NOMO-1 (cell line): ENCODE data around the gene SERINC5.

Experiments used
- DNase-seq, 2 experiments: peaks; one replicate each; lab custom pipeline; 2025; ENCODE audit not compliant: unreplicated experiment in 2 of 2; lab: John Stamatoyannopoulos, UW

SERINC5 gene

GRCh38 chr5:80255431-80255810 lies 427 bp downstream of the SERINC5 start:
- DNase-seq, result peak; percentile 32 to 48

DNA sequence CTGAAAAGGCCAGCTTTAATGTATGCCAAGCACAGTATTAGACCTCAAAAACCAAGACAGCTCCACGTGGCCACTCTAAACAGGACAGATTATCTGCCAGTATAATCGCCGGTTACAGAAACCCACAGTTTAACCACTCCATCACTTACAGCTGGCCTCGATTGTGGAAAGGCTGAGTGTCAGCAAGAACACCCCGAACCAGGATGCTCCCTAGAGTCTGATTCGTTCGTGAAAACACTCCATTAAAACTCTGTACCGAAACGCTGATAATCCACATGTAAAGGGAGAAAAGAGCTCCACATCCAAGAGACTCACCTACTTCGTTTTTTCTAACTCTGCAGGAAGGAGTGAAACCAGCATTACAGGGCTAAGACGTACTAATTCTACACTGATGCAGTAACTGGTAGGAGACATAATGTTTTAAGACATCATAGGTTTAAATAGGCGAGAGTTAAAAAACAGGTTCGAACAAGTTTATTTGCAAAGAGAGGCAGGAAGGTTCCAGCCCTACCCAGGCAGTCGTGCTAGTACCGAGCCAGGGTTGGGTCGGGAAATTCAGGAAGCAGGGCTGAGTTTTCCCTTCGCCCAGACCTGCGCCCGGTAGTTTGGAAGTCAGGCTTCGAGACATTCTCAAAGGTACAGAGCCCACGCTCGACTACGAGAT lies 949 bp downstream of the SERINC5 start:
- peak in 1 of 2 experiments; percentile 43 for DNase-seq

DNA sequence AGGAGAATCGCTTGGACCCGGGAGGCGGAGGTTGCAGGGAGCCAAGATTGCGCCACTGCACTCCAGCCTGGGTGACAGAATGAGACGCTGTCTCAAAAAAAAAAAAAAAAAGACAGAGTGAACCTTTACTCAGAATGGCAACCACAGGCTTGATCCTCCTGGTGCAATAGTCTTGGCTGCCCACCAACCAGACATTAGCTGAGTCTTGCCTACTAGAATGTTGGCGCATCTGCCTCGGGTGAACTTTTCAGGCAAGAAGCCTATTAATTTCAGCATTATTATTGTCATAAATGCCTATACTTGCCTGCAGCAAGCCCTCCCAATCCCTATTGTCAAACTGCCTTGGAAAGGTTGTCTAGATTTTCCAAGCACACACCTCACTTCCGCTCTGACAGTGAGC lies 4.2 kb downstream of the SERINC5 start:
- DNase-seq, result no peak

DNA sequence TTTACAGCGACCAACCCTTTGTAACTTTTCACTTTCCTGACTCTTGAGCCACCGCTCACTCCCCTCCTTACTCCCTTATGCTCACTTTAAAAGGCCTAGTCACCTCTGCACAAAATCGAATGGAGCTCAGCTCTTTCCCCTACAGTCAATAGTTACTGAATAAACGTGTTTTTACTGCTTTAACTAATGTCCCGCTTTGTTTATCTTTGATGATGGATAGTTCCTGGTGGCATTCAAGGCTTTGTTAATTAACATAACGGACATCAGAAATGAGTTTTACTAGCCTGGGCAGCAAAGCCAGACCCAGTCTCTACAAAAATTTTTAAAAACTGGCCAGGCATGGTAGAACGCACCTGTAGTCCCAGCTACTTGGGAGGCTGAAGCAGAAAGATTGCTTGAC lies 5.0 kb downstream of the SERINC5 start:
- no peak for DNase-seq

GRCh38 chr5:80249901-80250300 lies 5.9 kb downstream of the SERINC5 start:
- no peak for DNase-seq

- DNase-seq, result no peak
Observed at GRCh38 chr5:80248378-80248777, 7.5 kb downstream of the SERINC5 start.

GRCh38 chr5:80246995-80247729 lies 8.7 kb downstream of the SERINC5 start:
- peak; percentile 65 to 82 for DNase-seq

DNA sequence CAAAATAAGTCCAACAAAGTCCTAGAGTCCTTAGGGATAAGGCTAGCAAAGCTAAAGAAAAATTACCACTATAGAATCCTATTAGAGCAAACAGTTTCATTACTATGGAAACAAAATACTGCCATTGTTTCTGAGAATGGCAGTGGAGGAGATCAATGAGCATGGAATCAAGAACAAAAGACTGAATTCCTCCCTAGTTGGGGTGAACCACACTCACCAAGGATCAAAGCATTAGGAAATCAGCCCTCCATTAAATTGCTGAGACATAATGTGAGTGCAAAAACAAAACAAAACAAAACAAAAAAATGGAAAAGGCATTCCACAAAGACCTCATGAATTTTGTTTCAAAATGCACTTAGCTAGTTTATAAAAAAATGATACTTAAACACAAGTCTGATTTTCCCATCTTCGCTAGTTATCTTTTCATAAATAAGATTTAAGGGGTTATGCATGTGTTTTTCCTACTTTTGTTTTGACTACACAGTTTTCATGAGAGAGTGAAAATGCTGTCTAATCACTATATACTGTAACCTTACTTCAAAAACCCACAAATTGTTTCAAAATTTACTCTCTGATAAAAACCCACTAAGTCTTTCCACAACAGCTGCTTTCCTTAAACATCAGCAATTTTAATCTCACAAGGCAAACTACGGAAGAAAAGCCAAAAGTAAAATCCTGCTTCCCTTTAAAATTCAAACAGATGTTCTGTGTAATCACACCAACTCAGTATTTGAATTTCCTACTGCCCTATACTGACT lies 9.7 kb downstream of the SERINC5 start:
- DNase-seq, result no peak

GRCh38 chr5:80243567-80243966 lies 12.3 kb downstream of the SERINC5 start:
- no peak for DNase-seq

DNA sequence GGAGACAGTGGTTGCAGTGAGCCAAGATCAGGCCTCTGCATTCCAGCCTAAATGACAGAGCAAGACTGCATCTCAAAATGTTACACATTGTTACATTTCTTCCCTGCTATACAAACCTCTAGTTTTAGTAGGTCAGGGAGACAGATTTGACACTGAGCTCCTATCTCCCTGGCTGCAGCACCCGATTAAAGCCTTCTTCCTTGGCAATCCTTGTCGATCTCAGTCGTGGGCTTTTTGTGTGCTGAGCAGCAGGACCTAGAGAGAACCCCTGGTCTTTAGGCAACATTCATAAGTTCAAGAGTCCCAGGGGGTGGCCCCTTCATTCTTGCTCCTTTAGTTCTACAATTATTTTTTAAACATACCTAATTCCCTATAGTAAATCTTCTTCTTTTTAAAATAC lies 13.0 kb downstream of the SERINC5 start:
- DNase-seq, result no peak

DNA sequence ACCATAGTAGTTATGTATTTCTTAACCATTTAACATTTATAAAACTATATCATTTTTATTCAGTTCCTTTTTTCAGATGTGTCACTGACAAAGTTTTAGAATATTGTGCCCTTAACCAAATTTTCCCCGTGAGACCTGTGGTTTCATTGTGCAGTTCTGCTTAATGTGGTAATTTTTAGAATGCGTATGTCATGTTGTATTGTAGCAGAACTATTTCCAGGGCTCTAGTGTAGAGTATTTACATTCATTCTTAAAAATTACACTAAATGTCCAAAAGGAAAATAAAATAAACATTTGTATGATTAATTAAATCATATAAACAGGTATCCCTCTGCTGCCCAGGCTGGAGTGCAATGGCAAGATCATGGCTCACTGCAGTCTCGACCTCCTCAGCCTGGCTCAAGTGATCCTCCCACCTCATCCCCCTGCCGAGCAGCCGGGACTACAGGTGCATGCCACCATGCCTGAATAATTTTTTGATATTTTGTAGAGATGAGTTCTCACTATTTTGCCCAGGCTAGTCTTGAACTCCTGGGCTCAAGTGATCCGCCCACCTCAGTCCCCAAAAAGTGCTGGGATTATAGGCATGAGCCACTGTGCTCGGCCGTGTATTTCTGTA lies 15.4 kb downstream of the SERINC5 start:
- DNase-seq, result no peak

- no peak for DNase-seq
Observed at GRCh38 chr5:80239680-80240367, 16.0 kb downstream of the SERINC5 start.

- no peak for DNase-seq
Observed at GRCh38 chr5:80238778-80239679, 16.8 kb downstream of the SERINC5 start.

DNA sequence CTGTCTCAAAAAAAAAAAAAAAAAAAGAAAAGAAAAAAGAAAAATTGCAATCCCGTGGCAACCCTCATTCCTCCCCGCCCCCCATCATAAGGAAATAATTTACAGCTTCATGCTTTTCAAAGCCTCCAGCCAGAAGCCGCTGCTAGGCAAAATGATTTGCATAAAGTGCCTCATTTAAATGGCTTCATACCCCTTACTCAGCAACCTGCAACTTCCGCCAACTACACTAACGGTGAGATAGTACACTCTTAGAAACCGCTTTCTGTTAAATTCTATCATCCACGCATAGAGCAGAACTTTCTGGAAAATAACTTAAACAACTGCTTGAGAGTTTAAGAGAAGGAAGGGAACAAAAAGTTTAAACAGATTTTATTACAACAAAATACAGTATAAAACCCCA lies 17.8 kb downstream of the SERINC5 start:
- DNase-seq, result no peak

GRCh38 chr5:80237243-80237642 lies 18.6 kb downstream of the SERINC5 start:
- no peak for DNase-seq

DNA sequence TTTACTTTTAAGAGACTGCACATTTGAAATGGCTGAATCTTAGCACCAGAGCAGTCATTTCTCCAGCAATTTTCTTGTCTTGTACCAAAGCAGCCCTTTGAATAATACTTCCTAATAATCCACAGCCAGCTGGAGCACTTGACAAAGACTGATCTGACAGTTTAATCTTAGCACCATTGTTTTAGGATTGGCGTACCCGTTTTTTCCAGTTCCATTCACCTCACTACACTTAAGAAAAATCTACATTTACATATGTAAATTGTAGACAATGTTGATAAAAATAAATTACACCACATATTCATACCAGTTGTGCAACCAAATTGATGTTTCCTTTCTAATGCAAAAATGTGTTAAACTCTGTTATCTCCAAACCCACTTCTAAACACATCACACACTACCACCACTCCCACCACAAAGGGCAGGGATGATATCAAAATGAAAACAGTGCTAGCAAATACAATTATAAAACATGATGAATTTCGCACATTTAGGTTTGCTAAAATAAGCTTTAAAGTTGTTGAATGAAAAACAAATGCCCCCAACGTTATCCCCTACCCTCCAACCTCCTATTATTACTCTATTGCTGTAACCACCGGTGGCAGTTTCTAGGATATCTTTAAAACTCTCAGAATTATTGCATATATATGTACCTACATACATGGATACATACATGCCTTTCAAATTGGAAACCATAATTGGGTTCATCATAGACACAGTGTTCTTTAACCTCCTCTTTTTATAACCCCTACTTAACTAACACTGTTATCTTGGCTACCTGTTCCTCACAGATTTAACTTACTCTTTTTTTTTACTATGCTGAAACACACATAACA lies 21.5 kb downstream of the SERINC5 start:
- no peak for DNase-seq

- no peak for DNase-seq
Observed at GRCh38 chr5:80231693-80232092, 24.2 kb downstream of the SERINC5 start.

- no peak for DNase-seq
Observed at GRCh38 chr5:80231243-80231642, 24.6 kb downstream of the SERINC5 start.
